HG02840 (cell line): ENCODE data around the gene SAMD4B.

Experiments
- ATAC-seq: cut with Tn5 transposase; IDR thresholded peaks from one replicate; pipeline ENCODE4 v1.9.1; 2021; ENCODE audit warnings: mild to moderate bottlenecking, moderate library complexity, moderate number of reproducible peaks; ENCODE audit not compliant: unreplicated experiment, low FRiP score

The SAMD4B gene

GRCh38 chr19:39386557-39386956, 44.3 kb downstream of the SAMD4B start:
- no peak for ATAC-seq

- no peak for ATAC-seq
Measured at GRCh38 chr19:39388657-39389056, 46.4 kb downstream of the SAMD4B start.

- no peak for ATAC-seq
Measured at GRCh38 chr19:39389631-39390414, 47.6 kb downstream of the SAMD4B start.

GRCh38 chr19:39390451-39390750, 48.2 kb downstream of the SAMD4B start:
- no peak for ATAC-seq

GRCh38 chr19:39390751-39391437, 48.7 kb downstream of the SAMD4B start, which contains the start of the genes MED29 and PAF1:
TSS of gene MED29 (plus strand) at chr19:39391378. CDS start at chr19:39391423, 45 bp downstream.
TSS of gene PAF1 (minus strand) at chr19:39391106. CDS start at chr19:39390864, 242 bp downstream.
- peak; percentile 88 for ATAC-seq

GRCh38 chr19:39397360-39398296, 55.4 kb downstream of the SAMD4B start:
- no peak for ATAC-seq

GRCh38 chr19:39398297-39398864, 56.2 kb downstream of the SAMD4B start:
- ATAC-seq, result no peak

- no peak for ATAC-seq
Measured at GRCh38 chr19:39399668-39400050, 57.4 kb downstream of the SAMD4B start.

- ATAC-seq, result no peak
Measured at GRCh38 chr19:39400061-39400460, 57.8 kb downstream of the SAMD4B start.

GRCh38 chr19:39401070-39401548, 58.9 kb downstream of the SAMD4B start:
- ATAC-seq, result no peak

GRCh38 chr19:39401549-39402345, 59.5 kb downstream of the SAMD4B start:
- no peak for ATAC-seq

GRCh38 chr19:39402346-39403300, 60.4 kb downstream of the SAMD4B start:
- peak; percentile 32 for ATAC-seq

- ATAC-seq, result no peak
Measured at GRCh38 chr19:39403331-39404312, 61.4 kb downstream of the SAMD4B start.

GRCh38 chr19:39405261-39405957, 63.2 kb downstream of the SAMD4B start:
- ATAC-seq, result no peak

- ATAC-seq, result no peak
Measured at GRCh38 chr19:39405958-39406655, 63.9 kb downstream of the SAMD4B start.
